Skeletal muscle tissue (tissue), 4 donors: ENCODE measurements around the gene TCERG1L. TPM values are rescaled to one million over a fixed set of nuclear protein-coding genes. Genes with fewer than 3 reads are reported as not detected.

Source experiments
- H3K27ac ChIP-seq: one replicate; pipeline ENCODE4 v1.7.0; 2013; ENCODE audit warnings: mild to moderate bottlenecking, low read depth, low read length, inconsistent platforms
- H3K27me3 ChIP-seq, 3 donors: one replicate each; pipeline ENCODE4 v1.7.0; 2013; ENCODE audit warnings: low read length in 3 of 3; ENCODE audit not compliant: control insufficient read depth in 3 of 3, insufficient read depth in 3 of 3
- H3K36me3 ChIP-seq, 3 donors: one replicate each; pipeline ENCODE4 v1.7.0; 2013; ENCODE audit warnings: low read length in 3 of 3; ENCODE audit not compliant: control insufficient read depth in 3 of 3, insufficient read depth in 3 of 3
- H3K4me1 ChIP-seq, 3 donors: one replicate each; pipeline ENCODE4 v1.7.0; 2013; ENCODE audit warnings: low read length in 3 of 3, mild to moderate bottlenecking in 3 of 3; ENCODE audit not compliant: control insufficient read depth in 3 of 3, insufficient read depth in 3 of 3
- H3K4me3 ChIP-seq, 3 donors: one replicate each; pipeline ENCODE4 v1.7.0; 2013; ENCODE audit warnings: low read length in 3 of 3
- H3K9ac ChIP-seq, 3 donors: one replicate each; pipeline ENCODE4 v1.7.0; 2013; ENCODE audit warnings: low read length in 3 of 3, mild to moderate bottlenecking in 3 of 3, moderate library complexity in 2 of 3, low read depth in 1 of 3
- H3K9me3 ChIP-seq, 3 donors: one replicate each; pipeline ENCODE4 v1.7.0; 2013; ENCODE audit warnings: low read length in 3 of 3; ENCODE audit not compliant: control insufficient read depth in 3 of 3
- total RNA-seq: library from RNA; depleted of rRNA; stranded (reverse); fragments of >200 nt; gene quantifications from one replicate; pipeline ENCODE4 v1.2.3, GENCODE V29; 2014
- donor health status: Osteomylitis.

The TCERG1L gene
- total RNA-seq, 1 donor from 2014 or later: not detected

- Histone ChIP-seq H3K27me3 (peaks cover 5 to 22% (median 9%) of the 10 kb centered on the region in 3 donors), H3K4me3 (no peak overlapping the region), H3K9ac (no peak overlapping the region), H3K4me1 (peaks cover 0 to 7% (median 0%) of the 10 kb centered on the region in 3 donors), H3K27ac (no peak overlapping the region), H3K36me3 (no peaks in the 10 kb centered on the region), H3K9me3 (peaks cover 0 to 5% (median 0%) of the 10 kb centered on the region in 3 donors)
Measured at GRCh38 chr10:131150126-131150525, 161.4 kb downstream of the TCERG1L start.

DNA sequence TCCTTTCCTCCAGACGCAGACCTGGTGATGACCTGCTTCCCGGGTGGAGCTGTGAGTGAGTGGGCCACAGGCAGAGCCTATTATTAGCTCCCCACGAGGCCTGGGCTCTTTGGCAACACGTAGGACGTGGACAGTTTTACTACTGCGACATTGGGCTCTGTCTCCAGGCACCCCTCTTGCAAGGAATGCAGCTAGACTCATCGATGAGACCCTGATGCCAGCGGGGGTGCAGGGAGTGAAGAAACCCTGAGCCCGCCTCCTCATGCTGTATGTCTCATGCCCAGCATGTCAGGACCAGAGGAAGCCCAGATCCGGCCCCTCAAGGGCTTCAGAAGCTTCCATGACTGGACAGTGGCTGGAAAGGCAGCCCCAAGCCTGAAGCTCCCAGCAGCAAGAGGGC lies 161.9 kb downstream of the TCERG1L start:
- Histone ChIP-seq H3K9ac (no peak overlapping the region), H3K36me3 (no peaks in the 10 kb centered on the region), H3K4me1 (peaks cover 0 to 7% (median 0%) of the 10 kb centered on the region in 3 donors), H3K27ac (no peak overlapping the region), H3K27me3 (peaks cover 5 to 17% (median 8%) of the 10 kb centered on the region in 3 donors), H3K9me3 (peaks cover 0 to 5% (median 0%) of the 10 kb centered on the region in 3 donors), H3K4me3 (no peak overlapping the region)

DNA sequence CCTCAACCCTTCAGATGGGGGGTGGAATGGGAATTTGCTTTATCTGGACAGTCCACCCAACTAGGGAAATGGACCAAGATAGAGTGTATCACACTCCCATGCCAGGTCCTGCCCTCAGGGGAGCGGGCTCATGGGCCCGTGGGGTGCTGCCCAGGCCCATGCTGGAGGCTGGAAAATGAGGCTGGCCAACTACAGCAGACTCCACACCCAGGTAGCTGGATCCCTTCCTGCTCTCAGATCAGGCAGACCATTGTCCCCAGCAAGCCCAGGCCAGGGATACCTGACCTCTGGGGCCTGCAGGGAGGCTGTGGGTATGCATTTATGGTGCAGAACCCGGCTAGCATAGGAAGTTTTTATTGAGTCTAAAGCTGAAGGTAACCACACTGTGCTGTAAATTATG lies 162.4 kb downstream of the TCERG1L start:
- peaks cover 0 to 5% (median 0%) of the 10 kb centered on the region in 3 donors for H3K9me3 ChIP-seq
- peaks cover 5 to 14% (median 6%) of the 10 kb centered on the region in 3 donors for H3K27me3 ChIP-seq
- no peak overlapping the region for H3K27ac ChIP-seq
- no peaks in the 10 kb centered on the region for H3K36me3 ChIP-seq
- H3K9ac ChIP-seq: no peak overlapping the region
- peaks cover 0 to 7% (median 0%) of the 10 kb centered on the region in 3 donors for H3K4me1 ChIP-seq
- no peak overlapping the region for H3K4me3 ChIP-seq

GRCh38 chr10:131148270-131148669 lies 163.3 kb downstream of the TCERG1L start:
- peaks cover 0 to 7% (median 0%) of the 10 kb centered on the region in 3 donors for H3K4me1 ChIP-seq
- peaks cover 0 to 5% (median 0%) of the 10 kb centered on the region in 3 donors for H3K9me3 ChIP-seq
- peaks cover 5 to 21% (median 8%) of the 10 kb centered on the region in 3 donors for H3K27me3 ChIP-seq
- H3K9ac ChIP-seq: no peak overlapping the region
- H3K36me3 ChIP-seq: no peaks in the 10 kb centered on the region
- H3K27ac ChIP-seq: no peak overlapping the region
- H3K4me3 ChIP-seq: no peak overlapping the region

GRCh38 chr10:131147301-131147975 lies 164.1 kb downstream of the TCERG1L start:
- Histone ChIP-seq H3K9ac (no peak overlapping the region), H3K4me1 (peaks cover 0 to 7% (median 0%) of the 10 kb centered on the region in 3 donors), H3K36me3 (no peaks in the 10 kb centered on the region), H3K27ac (no peak overlapping the region), H3K9me3 (peaks cover 0 to 2% (median 0%) of the 10 kb centered on the region in 3 donors), H3K4me3 (no peak overlapping the region), H3K27me3 (peaks cover 5 to 28% (median 12%) of the 10 kb centered on the region in 3 donors)

DNA sequence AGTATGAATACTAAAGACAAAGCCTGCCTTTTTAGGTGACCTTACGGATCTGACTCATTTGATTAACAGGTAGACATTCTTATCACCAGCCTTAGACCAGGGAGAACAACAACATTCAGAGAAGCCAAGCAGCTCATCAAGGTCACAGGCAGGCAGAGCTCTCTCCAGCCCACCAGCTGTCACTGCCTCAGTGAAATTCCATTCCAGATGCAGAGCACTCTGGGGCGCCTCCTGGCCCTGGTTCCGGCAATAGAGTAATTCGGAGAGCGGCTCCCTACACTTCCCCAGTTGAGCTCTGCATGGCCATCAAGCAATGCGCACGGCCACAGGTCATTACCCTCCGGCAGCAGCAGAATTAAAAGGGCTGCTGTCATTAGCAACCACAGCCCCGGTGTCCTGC lies 164.7 kb downstream of the TCERG1L start:
- no peak overlapping the region for H3K27ac ChIP-seq
- no peaks in the 10 kb centered on the region for H3K36me3 ChIP-seq
- peaks cover 5 to 33% (median 16%) of the 10 kb centered on the region in 3 donors for H3K27me3 ChIP-seq
- peaks cover 0 to 7% (median 0%) of the 10 kb centered on the region in 3 donors for H3K4me1 ChIP-seq
- H3K9me3 ChIP-seq: peaks cover 0 to 2% (median 0%) of the 10 kb centered on the region in 3 donors
- H3K4me3 ChIP-seq: no peak overlapping the region
- no peak overlapping the region for H3K9ac ChIP-seq

- H3K36me3 ChIP-seq: no peaks in the 10 kb centered on the region
- no peak overlapping the region for H3K27ac ChIP-seq
- no peak overlapping the region for H3K4me3 ChIP-seq
- H3K9me3 ChIP-seq: no peaks in the 10 kb centered on the region
- H3K4me1 ChIP-seq: peaks cover 0 to 7% (median 0%) of the 10 kb centered on the region in 3 donors
- no peak overlapping the region for H3K9ac ChIP-seq
- peaks cover 5 to 43% (median 23%) of the 10 kb centered on the region in 3 donors for H3K27me3 ChIP-seq
Measured at GRCh38 chr10:131145756-131146155, 165.8 kb downstream of the TCERG1L start.

DNA sequence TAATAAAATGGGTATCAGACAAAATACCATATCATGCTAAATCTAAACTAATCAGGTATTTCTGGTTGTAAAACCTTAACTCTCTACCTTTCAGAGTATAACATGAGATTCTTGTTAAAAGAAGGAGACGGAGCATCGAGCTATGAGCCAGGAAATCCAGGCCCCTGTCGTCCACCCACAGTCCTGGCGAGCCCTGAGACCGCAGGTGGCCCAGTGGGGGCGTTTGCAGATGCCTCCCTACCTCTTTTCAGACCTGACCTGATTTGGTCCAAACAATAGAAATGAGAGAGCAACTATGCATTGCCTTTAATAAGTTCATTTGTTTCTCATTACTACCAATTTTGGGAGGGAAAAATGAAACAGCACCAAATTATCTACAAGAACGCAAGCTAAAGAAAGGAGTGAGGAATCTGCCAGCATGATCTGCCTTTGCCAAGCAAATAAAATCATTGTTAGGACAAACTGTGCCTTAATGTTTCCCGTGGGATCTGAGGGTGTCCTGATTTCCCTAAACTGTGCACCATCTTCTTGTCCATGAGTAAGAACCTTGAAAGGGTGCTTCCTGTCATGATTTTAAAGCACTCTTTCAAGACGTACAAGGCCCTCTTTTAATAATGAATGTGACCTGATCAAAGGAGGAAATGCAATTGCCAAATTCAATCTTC lies 166.7 kb downstream of the TCERG1L start:
- no peaks in the 10 kb centered on the region for H3K9me3 ChIP-seq
- no peak overlapping the region for H3K4me3 ChIP-seq
- H3K9ac ChIP-seq: no peak overlapping the region
- peaks cover 5 to 51% (median 29%) of the 10 kb centered on the region in 3 donors for H3K27me3 ChIP-seq
- peaks cover 0 to 7% (median 0%) of the 10 kb centered on the region in 3 donors for H3K4me1 ChIP-seq
- H3K36me3 ChIP-seq: no peaks in the 10 kb centered on the region
- no peak overlapping the region for H3K27ac ChIP-seq

GRCh38 chr10:131144196-131144595 lies 167.3 kb downstream of the TCERG1L start:
- Histone ChIP-seq H3K27ac (no peak overlapping the region), H3K9me3 (no peaks in the 10 kb centered on the region), H3K4me1 (peaks cover 0 to 7% (median 0%) of the 10 kb centered on the region in 3 donors), H3K9ac (no peak overlapping the region), H3K27me3 (peaks cover 8 to 52% (median 29%) of the 10 kb centered on the region in 3 donors), H3K4me3 (no peak overlapping the region), H3K36me3 (no peaks in the 10 kb centered on the region)
